ENCODE data around the gene TPM4.

- TF ChIP-seq TAF1 (CRISPR knock-in tag; IDR thresholded peaks at IDR 0.05) (no peak), TBX2 (CRISPR knock-in tag; IDR thresholded peaks at IDR 0.05; ENCODE audit: borderline replicate concordance) (no peak), ZNF121 (CRISPR knock-in tag; IDR thresholded peaks at IDR 0.05) (no peak), ZMYM4 (CRISPR knock-in tag; IDR thresholded peaks at IDR 0.05) (no peak), AGO2 (optimal IDR thresholded peaks at IDR 0.05; ENCODE audit: low read depth, low read length) (no peak), NR3C1 (CRISPR knock-in tag; IDR thresholded peaks at IDR 0.05) (no peak), POLR2AphosphoS5 (IDR thresholded peaks at IDR 0.05; ENCODE audit: low read depth, low read length) (no peak), NFE2L2 (IDR thresholded peaks at IDR 0.05; ENCODE audit: low read length) (no peak), MAFG (CRISPR knock-in tag; IDR thresholded peaks at IDR 0.05) (no peak), ERF (CRISPR knock-in tag; IDR thresholded peaks at IDR 0.05) (no peak), ZNF550 (CRISPR knock-in tag; IDR thresholded peaks at IDR 0.05; ENCODE audit: borderline replicate concordance) (no peak)
- TF ChIP-seq, protein P1, sequence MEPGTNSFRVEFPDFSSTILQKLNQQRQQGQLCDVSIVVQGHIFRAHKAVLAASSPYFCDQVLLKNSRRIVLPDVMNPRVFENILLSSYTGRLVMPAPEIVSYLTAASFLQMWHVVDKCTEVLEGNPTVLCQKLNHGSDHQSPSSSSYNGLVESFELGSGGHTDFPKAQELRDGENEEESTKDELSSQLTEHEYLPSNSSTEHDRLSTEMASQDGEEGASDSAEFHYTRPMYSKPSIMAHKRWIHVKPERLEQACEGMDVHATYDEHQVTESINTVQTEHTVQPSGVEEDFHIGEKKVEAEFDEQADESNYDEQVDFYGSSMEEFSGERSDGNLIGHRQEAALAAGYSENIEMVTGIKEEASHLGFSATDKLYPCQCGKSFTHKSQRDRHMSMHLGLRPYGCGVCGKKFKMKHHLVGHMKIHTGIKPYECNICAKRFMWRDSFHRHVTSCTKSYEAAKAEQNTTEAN (CRISPR knock-in tag; conservative IDR thresholded peaks at IDR 0.05): no peak
- TF ChIP-seq, protein P2, sequence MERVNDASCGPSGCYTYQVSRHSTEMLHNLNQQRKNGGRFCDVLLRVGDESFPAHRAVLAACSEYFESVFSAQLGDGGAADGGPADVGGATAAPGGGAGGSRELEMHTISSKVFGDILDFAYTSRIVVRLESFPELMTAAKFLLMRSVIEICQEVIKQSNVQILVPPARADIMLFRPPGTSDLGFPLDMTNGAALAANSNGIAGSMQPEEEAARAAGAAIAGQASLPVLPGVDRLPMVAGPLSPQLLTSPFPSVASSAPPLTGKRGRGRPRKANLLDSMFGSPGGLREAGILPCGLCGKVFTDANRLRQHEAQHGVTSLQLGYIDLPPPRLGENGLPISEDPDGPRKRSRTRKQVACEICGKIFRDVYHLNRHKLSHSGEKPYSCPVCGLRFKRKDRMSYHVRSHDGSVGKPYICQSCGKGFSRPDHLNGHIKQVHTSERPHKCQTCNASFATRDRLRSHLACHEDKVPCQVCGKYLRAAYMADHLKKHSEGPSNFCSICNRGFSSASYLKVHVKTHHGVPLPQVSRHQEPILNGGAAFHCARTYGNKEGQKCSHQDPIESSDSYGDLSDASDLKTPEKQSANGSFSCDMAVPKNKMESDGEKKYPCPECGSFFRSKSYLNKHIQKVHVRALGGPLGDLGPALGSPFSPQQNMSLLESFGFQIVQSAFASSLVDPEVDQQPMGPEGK (CRISPR knock-in tag; IDR thresholded peaks at IDR 0.05): no peak
Measured at GRCh38 chr19:16064209-16064889, 11.9 kb upstream of the TPM4 start.

Measured in HepG2 (cell line).